ENCODE measurements around the gene RICTOR. TPM values are rescaled to one million over a fixed set of nuclear protein-coding genes. Genes with fewer than 3 reads are reported as not detected.

RICTOR gene
- total RNA-seq, 2 experiments from 2014 or later, result 27.7 to 27.8 TPM

DNA sequence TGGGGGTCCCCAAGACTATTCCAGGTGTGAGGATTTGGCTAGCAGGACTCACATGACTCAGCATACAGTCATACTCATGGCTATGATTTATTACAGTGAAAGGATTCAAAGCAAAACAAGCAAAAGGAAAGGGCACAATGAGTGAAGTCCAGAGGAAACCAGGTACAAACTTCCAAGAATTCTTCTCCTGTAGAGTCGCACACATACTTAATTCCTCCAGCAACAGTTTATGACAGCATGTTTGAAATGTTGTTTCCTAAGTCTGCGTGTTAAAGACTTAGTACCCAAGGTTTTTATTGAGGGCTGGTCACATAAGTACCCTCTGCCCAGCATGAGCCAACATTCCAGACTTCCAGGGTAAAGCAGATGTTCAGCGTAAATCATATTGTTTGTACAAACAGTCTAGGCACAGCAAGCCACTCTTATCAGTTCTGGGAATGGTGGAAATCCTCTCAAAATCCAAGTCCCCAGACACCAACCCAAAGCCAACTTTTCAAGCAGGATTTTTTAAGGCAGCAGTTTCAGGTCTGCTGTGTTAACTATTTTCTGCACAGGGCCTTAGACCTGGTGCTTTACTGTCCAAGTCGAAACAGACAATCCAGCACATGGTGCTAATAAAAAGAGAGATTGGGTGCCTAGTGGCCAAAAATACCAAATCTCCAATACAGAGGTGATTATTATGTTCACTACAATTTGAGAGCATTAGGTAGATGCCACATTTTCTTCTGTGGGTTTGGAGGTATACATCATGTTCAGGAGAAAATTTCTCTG is 18.6 kb upstream of the RICTOR start:
- Mint-ChIP-seq H3K4me3 (no peak overlapping the region), H3K36me3 (no peaks in the 10 kb centered on the region), H3K9me3 (no peaks in the 10 kb centered on the region), H3K27ac (no peak overlapping the region), H3K4me1 (ENCODE audit: low read depth) (peaks cover 4% of the 10 kb centered on the region), H3K27me3 (peaks cover 16% of the 10 kb centered on the region)
- no peak for DNase-seq
- ChIA-PET CTCF (interaction anchor here (1.5 kb wide), 1 partner anchor 12 kb away, joined by 4 read pairs; no protein-coding TSS in a partner anchor), POLR2A (no interaction called here)
- intact Hi-C loops (cut with micrococcal nuclease), result no loop called here

DNA sequence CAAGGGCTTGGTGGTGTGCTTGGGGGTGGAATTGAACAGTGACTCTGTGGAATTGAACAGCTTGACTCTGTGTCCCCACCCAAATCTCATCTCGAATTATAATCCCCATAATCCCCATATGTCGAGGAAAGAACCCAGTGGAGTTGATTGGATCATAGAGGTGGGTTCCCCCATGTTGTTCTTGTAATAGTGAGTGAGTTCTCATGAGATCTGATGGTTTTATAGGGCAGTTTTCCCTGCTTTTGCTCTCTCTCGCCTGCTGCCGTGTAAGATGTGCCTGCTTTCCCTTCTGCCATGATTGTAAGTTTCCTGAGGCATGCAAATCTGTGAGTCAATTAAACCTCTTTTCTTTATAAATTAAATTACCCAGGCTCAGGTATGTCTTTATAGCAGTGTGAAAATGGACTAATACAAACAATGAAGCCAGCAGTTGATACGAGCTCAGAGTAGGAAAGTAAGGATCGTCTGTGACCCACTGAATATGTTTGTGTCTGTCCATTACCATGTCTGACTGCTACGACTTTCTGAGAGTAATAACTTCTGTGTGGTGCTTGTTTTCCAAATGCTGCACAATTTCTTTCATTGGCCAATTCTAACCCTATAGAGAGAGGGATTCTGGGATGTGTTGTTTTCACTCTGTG is 17.9 kb upstream of the RICTOR start:
- no peak for DNase-seq
- H3K36me3 Mint-ChIP-seq, result no peaks in the 10 kb centered on the region
- H3K9me3 Mint-ChIP-seq, result no peaks in the 10 kb centered on the region
- H3K4me1 Mint-ChIP-seq (ENCODE audit: low read depth), result peaks cover 4% of the 10 kb centered on the region
- ChIA-PET POLR2A (no interaction called here), CTCF (no interaction called here)
- H3K4me3 Mint-ChIP-seq, result no peak overlapping the region
- no peak overlapping the region for H3K27ac Mint-ChIP-seq
- peaks cover 16% of the 10 kb centered on the region for H3K27me3 Mint-ChIP-seq
- intact Hi-C loops (cut with micrococcal nuclease), result no loop called here

DNA sequence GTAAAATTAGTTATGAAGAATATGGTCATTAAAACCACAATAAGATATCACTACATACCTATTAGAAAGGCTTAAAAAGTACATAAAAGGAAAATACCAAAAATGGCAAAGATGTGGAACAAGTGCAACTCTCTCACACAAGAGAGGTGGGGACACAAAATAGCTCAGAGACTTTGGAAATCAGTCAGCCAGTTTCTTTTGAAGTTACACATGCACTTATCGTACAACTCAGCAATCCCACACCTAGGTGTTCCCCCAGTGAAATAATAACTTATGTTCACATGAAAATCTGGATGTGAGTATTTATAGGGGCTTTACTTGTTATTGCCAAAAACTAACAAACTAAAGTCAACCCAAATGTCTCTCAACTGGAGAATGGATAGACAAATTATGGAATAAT is 9.8 kb upstream of the RICTOR start:
- DNase-seq, result no peak
- Mint-ChIP-seq H3K4me1 (ENCODE audit: low read depth) (peaks cover 7% of the 10 kb centered on the region), H3K4me3 (no peak overlapping the region), H3K27ac (no peak overlapping the region), H3K27me3 (peaks cover 26% of the 10 kb centered on the region), H3K36me3 (peaks cover 2% of the 10 kb centered on the region), H3K9me3 (peaks cover 10% of the 10 kb centered on the region)
- intact Hi-C loops (cut with micrococcal nuclease), result no loop called here
- ChIA-PET POLR2A (no interaction called here), CTCF (no interaction called here)

DNA sequence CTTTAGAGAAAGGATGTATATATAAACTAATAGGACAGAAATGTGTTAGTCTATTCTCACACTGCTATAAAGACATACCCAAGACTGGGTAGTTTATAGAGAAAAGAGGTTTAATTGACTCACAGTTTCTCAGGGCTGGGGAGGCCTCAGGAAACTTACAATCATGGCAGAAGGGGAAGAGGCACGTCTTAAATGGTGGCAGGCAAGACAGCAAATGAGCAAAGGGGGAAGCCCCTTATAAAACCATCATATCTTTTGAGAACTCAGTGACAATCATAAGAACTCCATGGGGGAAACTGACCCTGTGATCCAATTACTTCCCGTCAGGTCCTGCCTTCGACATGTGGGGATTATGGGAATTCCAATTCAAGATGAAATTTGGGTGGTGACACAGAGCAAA is 8.8 kb upstream of the RICTOR start:
- Mint-ChIP-seq H3K27me3 (peaks cover 26% of the 10 kb centered on the region), H3K9me3 (peaks cover 10% of the 10 kb centered on the region), H3K36me3 (peaks cover 2% of the 10 kb centered on the region), H3K4me1 (ENCODE audit: low read depth) (peaks cover 7% of the 10 kb centered on the region), H3K27ac (no peak overlapping the region), H3K4me3 (no peak overlapping the region)
- ChIA-PET CTCF (no interaction called here), POLR2A (no interaction called here)
- intact Hi-C loops (cut with micrococcal nuclease), result no loop called here
- DNase-seq, result no peak

DNA sequence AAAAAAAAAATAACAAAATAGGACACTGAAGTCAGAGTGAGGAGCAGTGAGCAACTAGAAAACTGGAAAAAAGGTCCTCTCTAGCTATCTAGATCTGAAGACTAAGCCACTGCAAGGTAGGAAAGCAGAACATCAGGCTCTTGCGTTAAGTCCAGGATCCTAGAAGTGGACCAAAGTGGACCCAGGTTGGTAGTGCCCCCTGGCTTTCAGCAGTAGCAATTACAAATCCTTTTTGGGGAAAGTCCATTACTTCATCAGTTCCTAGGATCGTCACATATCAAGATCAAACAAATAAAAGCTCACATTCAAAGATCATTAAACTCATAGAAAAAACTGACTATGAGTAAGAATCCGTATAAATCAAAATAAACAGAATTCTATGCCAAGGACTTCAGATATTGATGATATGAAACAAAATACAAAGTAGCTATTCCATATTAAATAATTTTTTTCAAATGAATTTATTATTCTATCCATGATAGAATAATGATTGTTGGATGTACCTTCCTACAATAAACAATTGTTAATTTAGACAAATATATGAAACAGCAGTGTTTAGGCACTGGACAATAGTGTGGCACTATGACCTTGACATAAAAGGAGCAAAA is 6.5 kb upstream of the RICTOR start:
- POLR2A ChIA-PET, result interaction anchor here (0.6 to 1.4 kb wide), 2 partner anchors 36 to 66 kb away, joined by 3 to 5 read pairs; no protein-coding TSS in a partner anchor
- no peak overlapping the region for H3K4me3 Mint-ChIP-seq

DNA sequence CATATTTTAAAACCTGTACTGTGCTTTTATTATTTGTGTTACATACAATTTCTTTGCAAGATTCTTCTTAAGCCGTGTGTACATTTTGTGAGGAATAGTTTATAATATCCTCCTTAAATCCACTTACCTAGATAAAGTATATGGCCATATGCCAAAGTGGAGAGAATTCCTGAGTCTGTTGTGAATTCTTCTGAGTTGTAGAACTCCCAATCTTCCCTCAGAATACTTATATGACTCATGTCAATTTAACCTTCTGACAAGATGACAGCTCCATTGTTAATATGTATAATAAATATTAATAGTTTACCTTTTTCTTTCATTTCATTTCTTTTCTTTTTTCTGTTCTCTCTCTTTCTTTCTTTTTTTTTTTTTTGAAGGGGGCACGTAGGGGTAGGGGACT is 6.0 kb upstream of the RICTOR start:
- intact Hi-C loops (cut with micrococcal nuclease), result loop anchor here (1.0 to 2.0 kb wide), 4 partner anchors 75 to 633 kb away; no protein-coding TSS in a partner anchor
- H3K9me3 Mint-ChIP-seq, result peaks cover 10% of the 10 kb centered on the region
- ChIA-PET POLR2A (interaction anchor here (1.4 kb wide), 1 partner anchor 37 kb away, joined by 3 read pairs; no protein-coding TSS in a partner anchor), CTCF (interaction anchor here (0.5 to 4.0 kb wide), 27 partner anchors 8 to 638 kb away, joined by 3 to 26 read pairs (median 4); no protein-coding TSS in a partner anchor)
- DNase-seq, result no peak
- no peak overlapping the region for H3K4me3 Mint-ChIP-seq
- peaks cover 23% of the 10 kb centered on the region for H3K4me1 Mint-ChIP-seq (ENCODE audit: low read depth)
- H3K36me3 Mint-ChIP-seq, result peaks cover 2% of the 10 kb centered on the region
- H3K27me3 Mint-ChIP-seq, result peaks cover 30% of the 10 kb centered on the region
- no peak overlapping the region for H3K27ac Mint-ChIP-seq

More for the DNA sequence above, 6.5 kb upstream of the RICTOR start:
- H3K27ac Mint-ChIP-seq, result no peak overlapping the region
- H3K36me3 Mint-ChIP-seq, result peaks cover 2% of the 10 kb centered on the region
- CTCF ChIA-PET, result interaction anchor here (0.5 to 4.0 kb wide), 41 partner anchors 9 to 1271 kb away, joined by 3 to 26 read pairs (median 4); partner anchors contain the start of gene DAB2
- DNase-seq, result peak; percentile 55
- peaks cover 10% of the 10 kb centered on the region for H3K9me3 Mint-ChIP-seq
- H3K4me1 Mint-ChIP-seq (ENCODE audit: low read depth), result peaks cover 19% of the 10 kb centered on the region
- H3K27me3 Mint-ChIP-seq, result peaks cover 31% of the 10 kb centered on the region
- intact Hi-C loops (cut with micrococcal nuclease), result loop anchor here (1.0 to 2.0 kb wide), 4 partner anchors 76 to 634 kb away; no protein-coding TSS in a partner anchor

DNA sequence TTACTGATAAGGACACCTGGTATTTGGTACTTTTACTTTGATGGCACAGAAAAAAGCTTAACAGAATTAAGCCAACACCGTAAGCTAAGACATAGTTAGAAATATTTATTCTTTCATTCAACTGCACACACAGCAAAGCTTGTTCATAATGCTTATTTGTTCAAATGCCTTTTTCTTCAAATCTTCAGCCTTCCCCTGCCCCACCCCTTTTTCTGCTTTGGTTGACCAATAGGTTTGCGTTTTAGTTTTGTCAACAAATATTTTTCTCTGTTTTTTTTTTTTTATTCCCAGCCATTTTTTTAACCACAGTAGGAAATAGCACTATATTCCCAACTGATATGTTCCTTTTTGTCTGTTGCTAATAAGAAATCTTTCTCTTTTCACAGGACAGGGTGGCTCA is 4.9 kb upstream of the RICTOR start:
- Mint-ChIP-seq H3K27ac (no peak overlapping the region), H3K4me1 (ENCODE audit: low read depth) (peaks cover 23% of the 10 kb centered on the region), H3K27me3 (peaks cover 29% of the 10 kb centered on the region), H3K36me3 (peaks cover 2% of the 10 kb centered on the region), H3K4me3 (no peak overlapping the region), H3K9me3 (peaks cover 10% of the 10 kb centered on the region)
- intact Hi-C loops (cut with micrococcal nuclease), result loop anchor here (10.0 kb wide), 1 partner anchor 524 kb away; the partner anchor contains the start of gene LIFR
- POLR2A ChIA-PET, result interaction anchor here (1.4 kb wide), 1 partner anchor 38 kb away, joined by 3 read pairs; no protein-coding TSS in a partner anchor
- no peak for DNase-seq
- CTCF ChIA-PET, result interaction anchor here (0.5 to 4.0 kb wide), 8 partner anchors 7 to 637 kb away, joined by 3 to 26 read pairs (median 7); no protein-coding TSS in a partner anchor

DNA sequence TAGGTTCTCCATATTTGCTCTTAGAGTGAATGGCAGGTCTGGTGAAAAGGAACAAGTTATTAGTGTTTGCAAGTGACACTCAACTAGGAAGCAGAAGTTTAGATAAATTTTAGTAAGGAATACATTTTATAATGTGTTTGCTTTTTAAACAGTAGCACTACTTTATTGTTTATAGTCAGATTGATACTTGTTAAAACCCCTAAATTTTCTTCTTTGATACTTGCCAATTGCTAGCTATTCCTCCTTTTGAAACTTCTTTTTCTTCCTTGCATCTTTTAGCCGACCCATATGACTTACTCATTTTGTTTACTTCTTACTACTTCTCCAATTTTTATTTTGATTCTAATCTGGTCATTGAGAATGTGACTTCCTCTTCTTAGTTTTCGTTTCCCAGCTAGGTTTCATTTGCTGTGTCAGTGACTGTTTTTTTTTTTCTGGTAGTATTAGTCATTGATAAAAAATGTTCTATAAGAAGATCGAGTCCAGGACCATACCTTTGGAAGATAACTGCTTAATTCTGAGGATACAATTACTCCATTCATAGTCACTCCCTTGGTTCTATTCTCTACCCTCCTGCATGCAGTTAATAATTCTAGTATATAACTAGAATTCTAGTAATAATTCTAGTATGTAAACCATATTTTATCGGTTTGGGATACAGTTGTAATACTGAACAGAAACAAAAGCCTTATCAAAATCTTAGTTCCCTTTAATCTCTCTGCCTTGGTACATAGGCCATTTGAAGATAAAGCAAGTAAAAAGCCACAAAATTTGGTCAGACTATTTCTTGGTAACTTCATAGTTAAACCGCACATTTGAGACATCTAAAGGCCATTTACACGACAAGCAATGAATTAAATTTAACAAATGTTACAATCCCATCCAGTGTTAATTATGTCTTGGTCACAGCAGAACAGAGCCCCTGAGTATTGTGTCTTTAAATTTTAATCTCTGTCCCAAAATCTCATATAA is 2.8 kb upstream of the RICTOR start:
- no peak for DNase-seq
- POLR2A ChIA-PET, result no interaction called here
- H3K27me3 Mint-ChIP-seq, result peaks cover 23% of the 10 kb centered on the region
- H3K4me3 Mint-ChIP-seq, result peak overlapping the region; percentile 27
- peaks cover 24% of the 10 kb centered on the region for H3K4me1 Mint-ChIP-seq (ENCODE audit: low read depth)
- no peaks in the 10 kb centered on the region for H3K36me3 Mint-ChIP-seq
- no peaks in the 10 kb centered on the region for H3K9me3 Mint-ChIP-seq
- intact Hi-C loops (cut with micrococcal nuclease), result loop anchor here (10.0 kb wide), 1 partner anchor 522 kb away; the partner anchor contains the start of gene LIFR
- CTCF ChIA-PET, result interaction anchor here (0.6 kb wide), 1 partner anchor 73 kb away, joined by 3 read pairs; no protein-coding TSS in a partner anchor
- peak overlapping the region; percentile 15 for H3K27ac Mint-ChIP-seq

DNA sequence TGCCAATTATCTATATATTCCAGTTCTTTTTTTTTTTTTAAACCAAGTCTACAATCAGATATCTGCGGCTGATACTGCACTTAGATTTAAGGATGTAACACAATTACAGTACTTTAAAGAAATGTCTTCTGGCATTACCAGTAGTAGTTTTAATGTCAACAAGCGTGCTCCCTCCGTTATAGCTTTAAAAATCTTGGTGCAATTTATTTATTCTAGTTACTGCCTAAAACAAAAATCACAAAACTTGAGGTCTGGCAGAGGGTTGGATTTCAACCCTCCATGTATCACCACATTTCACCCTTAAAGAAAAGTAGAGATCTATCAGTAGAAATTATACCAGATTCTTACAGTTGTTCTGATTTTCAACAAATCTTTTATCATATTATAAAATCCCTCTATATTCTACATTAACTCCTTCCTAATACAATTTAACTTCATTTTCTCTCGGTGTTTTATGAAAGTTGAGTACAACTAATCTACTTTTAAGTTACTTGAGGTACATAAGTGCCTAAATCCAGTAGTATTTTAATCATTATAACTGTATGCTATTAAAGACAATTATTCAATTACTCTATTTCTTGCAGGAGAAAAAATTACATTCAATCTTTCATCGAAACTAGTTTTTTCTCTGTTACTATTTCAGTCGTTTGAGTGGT is 2.0 kb upstream of the RICTOR start:
- Mint-ChIP-seq H3K9me3 (no peaks in the 10 kb centered on the region), H3K36me3 (peaks cover 2% of the 10 kb centered on the region), H3K27me3 (peaks cover 20% of the 10 kb centered on the region), H3K4me1 (ENCODE audit: low read depth) (peaks cover 28% of the 10 kb centered on the region), H3K4me3 (peak overlapping the region; percentile 20), H3K27ac (peak overlapping the region; percentile 33)
- POLR2A ChIA-PET, result no interaction called here
- intact Hi-C loops (cut with micrococcal nuclease), result loop anchor here (10.0 kb wide), 1 partner anchor 521 kb away; the partner anchor contains the start of gene LIFR
- CTCF ChIA-PET, result interaction anchor here (0.6 to 1.5 kb wide), 3 partner anchors 35 to 72 kb away, joined by 3 to 5 read pairs (median 4); no protein-coding TSS in a partner anchor
- no peak for DNase-seq

DNA sequence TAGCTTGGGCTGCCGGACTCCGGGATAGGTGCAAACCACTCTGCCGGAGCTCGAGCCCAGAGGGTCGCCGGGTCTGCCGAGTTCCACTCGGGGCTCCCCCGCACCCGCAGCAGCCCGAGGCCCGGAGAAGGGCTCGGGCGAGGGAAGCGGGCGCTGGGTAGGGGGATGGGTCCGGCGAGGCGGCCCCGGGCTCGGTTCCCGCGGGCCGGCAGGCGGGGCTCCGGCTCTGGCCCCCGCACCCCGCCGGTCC is 507 bp downstream of the RICTOR start:
- POLR2A ChIA-PET, result interaction anchor here (0.6 to 1.5 kb wide), 2 partner anchors 12 to 101 kb away, joined by 3 to 5 read pairs; no protein-coding TSS in a partner anchor
- Mint-ChIP-seq H3K4me3 (peak overlapping the region; percentile 92), H3K4me1 (ENCODE audit: low read depth) (peaks cover 28% of the 10 kb centered on the region), H3K27ac (peak overlapping the region; percentile 89), H3K9me3 (no peaks in the 10 kb centered on the region), H3K27me3 (peaks cover 16% of the 10 kb centered on the region), H3K36me3 (peaks cover 11% of the 10 kb centered on the region)
- DNase-seq, result no peak
- CTCF ChIA-PET, result no interaction called here
- intact Hi-C loops (cut with micrococcal nuclease), result loop anchor here (1.0 to 10.0 kb wide), 7 partner anchors 11 to 519 kb away; partner anchors contain the start of gene LIFR
